GM12878 (cell line): ENCODE measurements around the gene SMAD1. TPM values are rescaled to one million over a fixed set of nuclear protein-coding genes. Genes with fewer than 3 reads are reported as not detected.
A peak's percentile ranks its signal among the peaks of the same experiment; 100 is the strongest.

Experiments
- BRCA1 ChIP-seq: IDR thresholded peaks from 2 replicates; pipeline ENCODE4 v1.6.1; 2011; ENCODE audit warnings: low read depth, low read length, improper control_type of control experiment
- CBX3 ChIP-seq: fragments of 200-600 bp; sonication (generic); IDR thresholded peaks from 2 replicates; pipeline ENCODE4 v1.6.1; 2016; ENCODE audit warnings: low read depth, borderline replicate concordance
- CEBPZ ChIP-seq: fragments of 150-350 bp; IDR thresholded peaks from 2 replicates; pipeline ENCODE4 v1.6.1; 2016; ENCODE audit warnings: low read depth, low read length
- CHD4 ChIP-seq: fragments of 200-600 bp; sonication (generic); IDR thresholded peaks from 2 replicates; pipeline ENCODE4 v1.6.1; 2016; ENCODE audit warnings: mild to moderate bottlenecking
- ESRRA ChIP-seq: IDR thresholded peaks from 2 replicates; pipeline ENCODE4 v1.6.1; 2012; ENCODE audit warnings: mild to moderate bottlenecking, low read length, improper control_type of control experiment
- HSF1 ChIP-seq: fragments of 150-350 bp; IDR thresholded peaks from 2 replicates; pipeline ENCODE4 v1.6.1; 2014; ENCODE audit warnings: mild to moderate bottlenecking, low read depth, low read length
- IRF5 ChIP-seq: fragments of 450-650 bp; IDR thresholded peaks from 2 replicates; pipeline ENCODE4 v1.6.1; 2017; ENCODE audit warnings: borderline replicate concordance
- LARP7 ChIP-seq: fragments of 450-650 bp; IDR thresholded peaks from 2 replicates; pipeline ENCODE4 v1.6.1; 2017; ENCODE audit warnings: mild to moderate bottlenecking
- NFXL1 ChIP-seq: fragments of 450-650 bp; IDR thresholded peaks from 2 replicates; pipeline ENCODE4 v1.6.1; 2017; ENCODE audit warnings: antibody characterized with exemption, mild to moderate bottlenecking, borderline replicate concordance
- NKRF ChIP-seq: fragments of 450-650 bp; conservative IDR thresholded peaks from 2 replicates; pipeline ENCODE4 v1.6.1; 2017; ENCODE audit warnings: mild to moderate bottlenecking, moderate library complexity
- PAX5 ChIP-seq: IDR thresholded peaks from 2 replicates; pipeline ENCODE4 v1.6.1; 2011; ENCODE audit warnings: low read depth, low read length, borderline replicate concordance
- SMC3 ChIP-seq: IDR thresholded peaks from 2 replicates; pipeline ENCODE4 v1.6.1; 2011; ENCODE audit warnings: low read length, improper control_type of control experiment, borderline replicate concordance
- SP1 ChIP-seq: IDR thresholded peaks from one replicate; pipeline ENCODE4 v1.6.1; 2011; ENCODE audit warnings: low read depth, low read length
- TAF1 ChIP-seq: IDR thresholded peaks from 2 replicates; pipeline ENCODE4 v1.6.1; 2011; ENCODE audit warnings: mild to moderate bottlenecking, low read depth, low read length, borderline replicate concordance
- WRNIP1 ChIP-seq: IDR thresholded peaks from 2 replicates; pipeline ENCODE4 v1.6.1; 2011; ENCODE audit warnings: low read depth, low read length, improper control_type of control experiment, borderline replicate concordance
- YBX1 ChIP-seq: fragments of 450-650 bp; IDR thresholded peaks from 2 replicates; pipeline ENCODE4 v1.6.1; 2016; ENCODE audit warnings: antibody characterized with exemption
- ZBTB33 ChIP-seq: fragments of 450-650 bp; IDR thresholded peaks from 2 replicates; pipeline ENCODE4 v1.6.1; 2017; ENCODE audit warnings: mild to moderate bottlenecking
- ZBTB4 ChIP-seq: fragments of 450-650 bp; formaldehyde crosslinking; IDR thresholded peaks from 2 replicates; pipeline ENCODE4 v1.4.0; 2022; ENCODE audit warnings: mild to moderate bottlenecking, moderate library complexity
- polyA plus RNA-seq, 11 experiments: library from polyadenylated mRNA; depleted of rRNA in 4 of 11; unstranded in 6 of 11; stranded (reverse) in 5 of 11; fragments of >200 nt; fragmentation: Nextera tagmentation in 4 of 11; fragmentation: Illumina TruSeq in 1 of 11; extraction: Ambion mirVana in 4 of 11; extraction: Trizol in 1 of 11; gene quantifications; 1 replicate in 1 of 11; 2 replicates in 10 of 11; pipeline versions ENCODE4 v1.2.1 to v1.2.3, GENCODE V29; 2011 to 2016; ENCODE audit warnings: inconsistent platforms in 2 of 11, missing spikeins in 2 of 11, low read depth in 1 of 11
- total RNA-seq, 4 experiments: library from RNA; depleted of rRNA in 3 of 4; stranded (reverse); fragments of >200 nt in 3 of 4; fragmentation: Illumina TruSeq in 1 of 4; extraction: Trizol in 1 of 4; gene quantifications; 2 replicates each; pipeline versions ENCODE4 v1.2.1 to v1.2.3, GENCODE V29; 2013 to 2021

Gene SMAD1
- total and polyA plus RNA-seq, 10 of the 15 experiments (the other 5 are each of a cell fraction or from before 2014, with no cell fraction given) = 0.29 to 17.5 (median 13.6) TPM

- no peak for TF ChIP-seq CEBPZ
- no peak for TF ChIP-seq CHD4
- TF ChIP-seq NKRF = no peak
- TF ChIP-seq YBX1 = no peak
- TF ChIP-seq ESRRA = no peak
- TF ChIP-seq SMC3 = no peak
- no peak for TF ChIP-seq IRF5
- no peak for TF ChIP-seq SP1
- peak; percentile 60; the same call in 1 of the 2 replicates for TF ChIP-seq PAX5
- TF ChIP-seq TAF1 = peak; percentile 33; the same call in 1 of the 2 replicates
- no peak for TF ChIP-seq CBX3
- TF ChIP-seq ZBTB4 (CRISPR knock-in tag) = no peak
- no peak for TF ChIP-seq HSF1
- no peak for TF ChIP-seq NFXL1
- TF ChIP-seq WRNIP1 = no peak
- TF ChIP-seq ZBTB33 = no peak
- no peak for TF ChIP-seq BRCA1
- TF ChIP-seq LARP7 = no peak
These were observed 6.0 kb downstream of the SMAD1 start (continued) for GRCh38 chr4:145487631-145488030.
